Neural progenitor cell (in vitro differentiated cells): ENCODE data around the gene ANTXR1.

ENCODE experiments used
- CTCF ChIP-seq: fragments of 200-600 bp; sonication (generic); IDR thresholded peaks from 2 replicates; pipeline ENCODE4 v1.5.1; 2017; ENCODE audit warnings: antibody characterized with exemption, mild to moderate bottlenecking
- EZH2 ChIP-seq: fragments of 200-600 bp; sonication (generic); IDR thresholded peaks from 2 replicates; pipeline ENCODE4 v1.6.1; 2017; ENCODE audit warnings: antibody characterized with exemption, mild to moderate bottlenecking, moderate library complexity

GRCh38 chr2:69119104-69119894, 106.3 kb downstream of the ANTXR1 start:
- TF ChIP-seq CTCF: no peak
- TF ChIP-seq EZH2: no peak
